ENCODE measurements around the gene P2RY6.

DNA sequence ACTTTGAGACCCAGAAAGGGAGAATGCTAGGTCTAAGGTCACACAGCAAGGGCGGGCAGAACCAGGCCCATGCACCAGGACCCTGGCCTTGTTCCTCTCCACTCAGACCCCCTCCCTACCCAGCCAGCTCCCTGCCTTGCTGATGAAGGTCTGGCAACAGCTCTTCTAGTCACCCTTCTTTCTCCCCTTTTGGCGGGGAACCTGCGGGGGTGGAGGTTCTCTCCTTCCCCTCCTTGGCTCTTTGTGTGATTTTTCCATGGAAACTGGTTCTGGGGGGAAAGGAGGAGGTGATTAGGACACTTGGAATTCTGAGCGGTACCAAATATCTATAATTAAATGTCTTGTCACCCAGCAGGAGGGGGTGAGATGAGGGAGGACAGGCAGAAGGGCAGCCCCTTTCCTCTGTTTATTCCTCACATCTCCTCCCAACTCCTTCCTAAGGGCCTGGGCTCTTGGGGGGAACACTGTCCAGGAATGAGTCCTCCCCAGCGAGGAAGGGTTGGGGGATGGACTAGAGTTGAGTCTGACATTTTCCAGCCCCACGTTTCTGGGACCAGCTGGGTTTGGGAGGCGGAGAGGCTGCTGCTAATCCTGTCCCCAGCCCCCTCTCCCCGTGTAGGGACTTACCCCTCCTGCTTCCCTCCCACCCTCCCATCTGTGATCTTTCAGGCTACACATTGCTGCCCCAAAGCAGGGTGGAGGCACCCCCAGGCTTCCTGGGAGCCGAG lies 43.3 kb downstream of the P2RY6 start:
- no peak for TF ChIP-seq POLR2A (IDR thresholded peaks at IDR 0.05)
- TF ChIP-seq CTCF (IDR thresholded peaks at IDR 0.05) = no peak
- TF ChIP-seq POLR2AphosphoS5 (IDR thresholded peaks at IDR 0.05) = no peak
- no peak for TF ChIP-seq EP300 (IDR thresholded peaks at IDR 0.05)

Data from suprapubic skin (tissue), 4 donors.